ENCODE data around the gene SCAMP2. TPM values are rescaled to one million over a fixed set of nuclear protein-coding genes. Genes with fewer than 3 reads are reported as not detected.
A peak's percentile ranks its signal among the peaks of the same experiment; 100 is the strongest.

Gene SCAMP2
- total RNA-seq, 1 donor from 2014 or later: 56.7 TPM

- TF ChIP-seq POLR2A (IDR thresholded peaks at IDR 0.05) (no peak), POLR2AphosphoS5 (IDR thresholded peaks at IDR 0.05; ENCODE audit: insufficient read depth in 1 of 2, low read depth in 1 of 2) (no peak), CTCF (IDR thresholded peaks at IDR 0.05) (no peak)
- Histone ChIP-seq H3K4me1 (peaks cover 32% of the 10 kb centered on the region), H3K9me3 (no peaks in the 10 kb centered on the region), H3K4me3 (no peak overlapping the region), H3K27me3 (no peaks in the 10 kb centered on the region), H3K27ac (no peak overlapping the region), H3K36me3 (peaks cover 0 to 23% of the 10 kb centered on the region in 2 donors)
- intact Hi-C loops (cut with DNase I): no loop called here
- DNase-seq (ENCODE audit: extremely low spot score in 2 of 2): no peak
Measured at GRCh38 chr15:74908635-74909034, 35.5 kb upstream of the SCAMP2 start.

GRCh38 chr15:74907163-74907870, 34.2 kb upstream of the SCAMP2 start:
- intact Hi-C loops (cut with DNase I): no loop called here
- DNase-seq (ENCODE audit: extremely low spot score in 2 of 2): no peak
- Histone ChIP-seq H3K27me3 (no peaks in the 10 kb centered on the region), H3K36me3 (peaks cover 0 to 32% of the 10 kb centered on the region in 2 donors), H3K9me3 (no peaks in the 10 kb centered on the region), H3K27ac (peak overlapping the region; percentile 85), H3K4me1 (peaks cover 32% of the 10 kb centered on the region), H3K4me3 (peak overlapping the region; percentile 58 to 66)
- TF ChIP-seq POLR2A (IDR thresholded peaks at IDR 0.05): no peak
- no peak for TF ChIP-seq CTCF (IDR thresholded peaks at IDR 0.05)
- no peak for TF ChIP-seq POLR2AphosphoS5 (IDR thresholded peaks at IDR 0.05; ENCODE audit: insufficient read depth in 1 of 2, low read depth in 1 of 2)

GRCh38 chr15:74906450-74907162, 33.4 kb upstream of the SCAMP2 start, which contains the start of gene FAM219B:
Gene FAM219B, minus strand, starts transcription at chr15:74906851. Its CDS starts 51 bp downstream, at chr15:74906800.
- H3K9me3 ChIP-seq: no peaks in the 10 kb centered on the region
- TF ChIP-seq POLR2AphosphoS5 (IDR thresholded peaks at IDR 0.05; ENCODE audit: insufficient read depth in 1 of 2, low read depth in 1 of 2) (peak; percentile 82 to 84), POLR2A (IDR thresholded peaks at IDR 0.05) (peak in 1 of 2 donors; percentile 93), CTCF (IDR thresholded peaks at IDR 0.05) (no peak)
- H3K27ac ChIP-seq: peak within 1 kb of the TSS; percentile 85
- H3K27me3 ChIP-seq: no peaks in the 10 kb centered on the region
- H3K4me3 ChIP-seq: peak within 1 kb of the TSS; percentile 58 to 66
- intact Hi-C loops (cut with DNase I): no loop called here
- H3K36me3 ChIP-seq: peaks cover 0 to 30% of the 10 kb centered on the region in 2 donors
- peaks cover 38% of the 10 kb centered on the region for H3K4me1 ChIP-seq
- peak in 1 of 2 donors; percentile 93 for DNase-seq (ENCODE audit: extremely low spot score in 2 of 2)

- intact Hi-C loops (cut with DNase I): no loop called here
Measured at GRCh38 chr15:74906067-74906449, 32.9 kb upstream of the SCAMP2 start.

More at GRCh38 chr15:74906067-74906449, 32.9 kb upstream of the SCAMP2 start:
- Histone ChIP-seq H3K9me3 (no peaks in the 10 kb centered on the region), H3K4me3 (peak overlapping the region; percentile 58 to 66), H3K27me3 (no peaks in the 10 kb centered on the region), H3K27ac (peak overlapping the region; percentile 85), H3K4me1 (peaks cover 43% of the 10 kb centered on the region), H3K36me3 (peaks cover 0 to 29% of the 10 kb centered on the region in 2 donors)
- no peak for DNase-seq (ENCODE audit: extremely low spot score in 2 of 2)
- no peak for TF ChIP-seq POLR2AphosphoS5 (IDR thresholded peaks at IDR 0.05; ENCODE audit: insufficient read depth in 1 of 2, low read depth in 1 of 2)
- TF ChIP-seq POLR2A (IDR thresholded peaks at IDR 0.05): no peak
- no peak for TF ChIP-seq CTCF (IDR thresholded peaks at IDR 0.05)
